Astrocyte of the cerebellum (primary cell): ENCODE results near the gene NNT.
"Not testable (repeated sequence)": the region's sequence is repeated elsewhere in the genome, so short reads cannot be mapped to it uniquely, and the experiment has no call there.

Experiments
- DNase-seq: peaks from one replicate; pipeline ENCODE4 v3.0.0-alpha.2; 2011; ENCODE audit warnings: low read depth
- H3K4me3 ChIP-seq: 2 replicates; pipeline ENCODE4 v1.5.1; 2011; ENCODE audit warnings: mild to moderate bottlenecking, low read depth, low read length, moderate library complexity
- in situ Hi-C: cut with HindIII; loops from 2 replicates; pipeline ENCODE4 v1.10.0; 2017; ENCODE audit warnings: low sequenced_read_pairs
- TF ChIP-seq, protein P1 (sequence below): IDR thresholded peaks from 2 replicates; pipeline ENCODE4 v1.5.1; 2012; ENCODE audit warnings: low read length, low read depth, moderate library complexity, mild to moderate bottlenecking; ENCODE audit errors: missing control alignments

NNT gene

DNA sequence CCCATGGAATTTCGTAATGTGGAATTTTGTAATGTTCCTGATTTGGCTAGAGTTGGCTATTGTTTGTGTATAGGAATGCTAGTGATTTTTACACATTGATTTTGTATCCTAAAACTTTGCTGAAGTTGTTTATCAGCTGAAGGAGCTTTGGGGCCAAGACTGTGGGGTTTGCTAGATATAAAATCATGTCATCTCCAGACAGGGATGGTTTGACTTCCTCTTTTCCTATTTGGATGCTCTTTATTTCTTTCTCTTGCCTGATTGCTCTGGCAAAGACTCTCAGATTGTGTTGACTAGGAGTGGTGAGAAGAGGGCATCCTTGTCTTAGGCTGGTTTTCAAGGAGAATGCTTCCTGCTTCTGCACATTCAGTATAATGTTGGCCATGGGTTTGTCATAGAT, 91.0 kb downstream of the NNT start:
- in situ Hi-C loops = no loop called here
- no peak overlapping the region for H3K4me3 ChIP-seq
- DNase-seq = no peak
- TF ChIP-seq, protein P1, sequence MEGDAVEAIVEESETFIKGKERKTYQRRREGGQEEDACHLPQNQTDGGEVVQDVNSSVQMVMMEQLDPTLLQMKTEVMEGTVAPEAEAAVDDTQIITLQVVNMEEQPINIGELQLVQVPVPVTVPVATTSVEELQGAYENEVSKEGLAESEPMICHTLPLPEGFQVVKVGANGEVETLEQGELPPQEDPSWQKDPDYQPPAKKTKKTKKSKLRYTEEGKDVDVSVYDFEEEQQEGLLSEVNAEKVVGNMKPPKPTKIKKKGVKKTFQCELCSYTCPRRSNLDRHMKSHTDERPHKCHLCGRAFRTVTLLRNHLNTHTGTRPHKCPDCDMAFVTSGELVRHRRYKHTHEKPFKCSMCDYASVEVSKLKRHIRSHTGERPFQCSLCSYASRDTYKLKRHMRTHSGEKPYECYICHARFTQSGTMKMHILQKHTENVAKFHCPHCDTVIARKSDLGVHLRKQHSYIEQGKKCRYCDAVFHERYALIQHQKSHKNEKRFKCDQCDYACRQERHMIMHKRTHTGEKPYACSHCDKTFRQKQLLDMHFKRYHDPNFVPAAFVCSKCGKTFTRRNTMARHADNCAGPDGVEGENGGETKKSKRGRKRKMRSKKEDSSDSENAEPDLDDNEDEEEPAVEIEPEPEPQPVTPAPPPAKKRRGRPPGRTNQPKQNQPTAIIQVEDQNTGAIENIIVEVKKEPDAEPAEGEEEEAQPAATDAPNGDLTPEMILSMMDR = no peak

- DNase-seq, in situ Hi-C loops: not testable (repeated sequence)
Observed at GRCh38 chr5:43696444-43696843, 93.5 kb downstream of the NNT start.

GRCh38 chr5:43699910-43700309, 96.9 kb downstream of the NNT start:
- in situ Hi-C loops = no loop called here
- no peak for DNase-seq
- TF ChIP-seq, protein P1 = no peak

More at GRCh38 chr5:43696444-43696843, 93.5 kb downstream of the NNT start:
- not testable (repeated sequence) for H3K4me3 ChIP-seq

GRCh38 chr5:43700601-43701000, 97.6 kb downstream of the NNT start:
- H3K4me3 ChIP-seq = no peak overlapping the region
- TF ChIP-seq, protein P1 = no peak
- in situ Hi-C loops = no loop called here
- DNase-seq = no peak

More at GRCh38 chr5:43699910-43700309, 96.9 kb downstream of the NNT start:
- H3K4me3 ChIP-seq = no peak overlapping the region

DNA sequence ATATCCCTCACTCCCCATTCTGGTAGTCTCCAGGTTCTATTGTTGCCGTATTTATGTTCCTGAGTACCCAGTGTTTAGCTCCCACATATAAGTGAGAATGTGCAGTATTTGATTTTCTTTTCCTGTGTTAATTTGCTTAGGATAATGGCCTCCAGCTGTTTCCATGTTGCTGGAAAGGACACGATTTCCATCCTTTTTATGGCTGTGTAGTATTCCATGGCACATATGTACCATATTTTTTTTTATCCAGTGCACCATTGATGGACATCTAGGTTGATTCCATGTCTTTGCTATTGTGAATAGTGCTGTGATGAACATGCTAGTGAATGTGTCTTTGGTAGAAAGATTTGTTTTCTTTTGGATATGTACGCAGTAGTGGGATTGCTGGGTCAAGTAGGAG, 98.2 kb downstream of the NNT start:
- TF ChIP-seq, protein P1 = no peak
- H3K4me3 ChIP-seq = no peak overlapping the region
- in situ Hi-C loops = no loop called here
- no peak for DNase-seq

DNA sequence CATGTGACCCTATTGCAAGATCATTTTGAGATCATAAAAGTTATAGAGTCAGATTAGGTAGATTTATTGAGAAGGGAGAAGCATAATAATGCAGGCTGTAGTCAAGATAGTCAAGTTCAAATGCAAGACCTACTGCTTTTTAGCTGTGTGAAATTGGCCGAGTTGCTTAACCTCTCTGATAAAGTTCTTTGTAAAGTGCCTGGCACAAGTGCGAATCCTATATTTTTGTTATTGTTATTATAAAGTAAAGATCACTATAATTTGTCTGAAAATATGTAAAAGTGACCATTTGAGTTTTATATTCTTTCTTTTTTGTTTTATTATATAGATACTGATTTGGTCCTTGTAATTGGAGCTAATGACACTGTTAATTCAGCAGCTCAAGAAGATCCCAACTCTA, 99.3 kb downstream of the NNT start:
- DNase-seq = no peak
- TF ChIP-seq, protein P1 = no peak
- in situ Hi-C loops = no loop called here
- no peak overlapping the region for H3K4me3 ChIP-seq

GRCh38 chr5:43702815-43703214, 99.8 kb downstream of the NNT start:
- no peak overlapping the region for H3K4me3 ChIP-seq
- TF ChIP-seq, protein P1 = no peak
- DNase-seq = peak; percentile 15
- in situ Hi-C loops = no loop called here
